ENCODE measurements around the gene PPP1R15A. TPM values are rescaled to one million over a fixed set of nuclear protein-coding genes. Genes with fewer than 3 reads are reported as not detected.

The PPP1R15A gene
- total and polyA plus RNA-seq, 2 of the 8 experiments (the other 6 are each of a cell fraction or from before 2014, with no cell fraction given) = 4.1 to 14.0 TPM

- no peak overlapping the region for H3K14ac ChIP-seq (ENCODE audit: insufficient read length)
- no peaks in the 10 kb centered on the region for H3K79me2 ChIP-seq (ENCODE audit: control insufficient read depth in 1 of 2, insufficient read depth in 2 of 2, low read length in 2 of 2)
- no peak overlapping the region for H2BK120ac ChIP-seq (replicated peaks; ENCODE audit: low read depth, low read length)
- no peak overlapping the region for H2AFZ ChIP-seq (ENCODE audit: low read length)
- ChIA-PET POLR2A (ENCODE audit: partially characterized antibody) (interaction anchor here (1.0 to 8.0 kb wide), 6 partner anchors 8 to 25 kb away, joined by 3 to 40 read pairs (median 6); partner anchors contain the start of gene PPP1R15A), CTCF (ENCODE audit: partially characterized antibody) (interaction anchor here (0.7 to 3.5 kb wide), 5 partner anchors 9 to 117 kb away, joined by 3 to 15 read pairs (median 5); no protein-coding TSS in a partner anchor)
- no peak overlapping the region for H3K56ac ChIP-seq (replicated peaks; ENCODE audit: insufficient read length, low read depth, low read length)
- H2BK15ac ChIP-seq (ENCODE audit: low read length) = no peak overlapping the region
- H4K20me1 ChIP-seq (replicated peaks in 1 of 2; ENCODE audit: control insufficient read depth in 1 of 2, insufficient read depth in 2 of 2, low read length in 2 of 2) = peaks cover 0 to 1% of the 10 kb centered on the region in 2 experiments
- no peak overlapping the region for H3K4ac ChIP-seq (replicated peaks; ENCODE audit: insufficient read length, low read depth, low read length)
- no peaks in the 10 kb centered on the region for H3K9me3 ChIP-seq (ENCODE audit: insufficient read depth in 2 of 2, low read depth in 1 of 2, low read length in 1 of 2)
- H3K27ac ChIP-seq (ENCODE audit: low read depth, low read length) = no peak overlapping the region
- no peak overlapping the region for H3K9ac ChIP-seq (replicated peaks in 1 of 4; ENCODE audit: extremely low read depth in 1 of 4, low read depth in 3 of 4, low read length in 3 of 4)
- no peaks in the 10 kb centered on the region for H3K27me3 ChIP-seq (replicated peaks in 1 of 4; ENCODE audit: control insufficient read depth in 3 of 4, extremely low read depth in 1 of 4, insufficient read depth in 3 of 4, low read length in 3 of 4)
- H3K36me3 ChIP-seq (ENCODE audit: control insufficient read depth in 2 of 4, insufficient read depth in 4 of 4, low read length in 3 of 4) = 0 out of 8 replicates have a peak, but pooled peaks cover 0 to 5% (median 0%) of the 10 kb centered on the region in 4 experiments
- H3K18ac ChIP-seq (ENCODE audit: extremely low read depth, low read length) = no peak overlapping the region
- no peak overlapping the region for H3K23ac ChIP-seq (ENCODE audit: insufficient read length)
- DNase-seq (ENCODE audit: low read depth in 1 of 2, low spot score in 2 of 2) = no peak
- no peaks in the 10 kb centered on the region for H3K4me1 ChIP-seq (replicated peaks in 1 of 4; ENCODE audit: control insufficient read depth in 3 of 4, insufficient read depth in 4 of 4, low read length in 3 of 4)
- FAIRE-seq = no peak
- H3K23me2 ChIP-seq (ENCODE audit: low read depth, low read length) = no peaks in the 10 kb centered on the region
- H3K4me2 ChIP-seq (ENCODE audit: insufficient read depth in 1 of 2, low read depth in 2 of 2, low read length in 2 of 2) = no peak overlapping the region
- H3K4me3 ChIP-seq (ENCODE audit: extremely low read depth in 1 of 4, insufficient read depth in 2 of 4, low read depth in 3 of 4, low read length in 4 of 4) = no peak overlapping the region
- H4K91ac ChIP-seq (replicated peaks; ENCODE audit: insufficient read length, low read length) = no peak overlapping the region
- H2BK5ac ChIP-seq (ENCODE audit: low read depth, low read length) = no peak overlapping the region
- no peak overlapping the region for H2BK20ac ChIP-seq (ENCODE audit: low read length)
- no peak overlapping the region for H4K5ac ChIP-seq (ENCODE audit: insufficient read length, low read depth, low read length)
- no peak for TF ChIP-seq POLR2AphosphoS5 (IDR thresholded peaks at IDR 0.05; ENCODE audit: low read depth, low read length)
- WGBS, 2 experiments (ENCODE audit: extremely low coverage in 1 of 2, insufficient coverage in 1 of 2, insufficient read length in 1 of 2, insufficient replicate concordance in 2 of 2, low coverage in 1 of 2, low lambda C conversion rate in 2 of 2, missing lambda C conversion rate in 1 of 2) = 85% methylated on average over 7 of the region's 8 CpGs; no CpG with 5 or more reads in 1 of the 2 experiments
- H3K79me1 ChIP-seq (ENCODE audit: low read depth, low read length) = 0 out of 2 replicates have a peak, but pooled peaks cover 2% of the 10 kb centered on the region
- H2BK12ac ChIP-seq (ENCODE audit: low read depth, low read length) = no peak overlapping the region
- no peak overlapping the region for H4K8ac ChIP-seq (ENCODE audit: extremely low read depth, insufficient read depth, low read length)
- H2AK5ac ChIP-seq (ENCODE audit: low read depth, low read length) = no peak overlapping the region
Measured at GRCh38 chr19:48853483-48853882, 18.7 kb upstream of the PPP1R15A start.

Measured in H1 (cell line).